Stimulated activated CD4-positive, alpha-beta T cell treated with anti-CD3 and anti-CD28 coated beads, Interleukin-12 subunit alpha, Interleukin-12 subunit beta, amount 100 ng/mL, for 48 hours (primary cell): Measurements from ENCODE around the gene MGAT4A.

Source experiments
- DNase-seq, 3 donors: peaks; one replicate each; pipeline ENCODE4 v3.0.0-alpha.2; 2020; ENCODE audit warnings: low read depth in 2 of 3, low spot score in 1 of 3

Gene MGAT4A

DNA sequence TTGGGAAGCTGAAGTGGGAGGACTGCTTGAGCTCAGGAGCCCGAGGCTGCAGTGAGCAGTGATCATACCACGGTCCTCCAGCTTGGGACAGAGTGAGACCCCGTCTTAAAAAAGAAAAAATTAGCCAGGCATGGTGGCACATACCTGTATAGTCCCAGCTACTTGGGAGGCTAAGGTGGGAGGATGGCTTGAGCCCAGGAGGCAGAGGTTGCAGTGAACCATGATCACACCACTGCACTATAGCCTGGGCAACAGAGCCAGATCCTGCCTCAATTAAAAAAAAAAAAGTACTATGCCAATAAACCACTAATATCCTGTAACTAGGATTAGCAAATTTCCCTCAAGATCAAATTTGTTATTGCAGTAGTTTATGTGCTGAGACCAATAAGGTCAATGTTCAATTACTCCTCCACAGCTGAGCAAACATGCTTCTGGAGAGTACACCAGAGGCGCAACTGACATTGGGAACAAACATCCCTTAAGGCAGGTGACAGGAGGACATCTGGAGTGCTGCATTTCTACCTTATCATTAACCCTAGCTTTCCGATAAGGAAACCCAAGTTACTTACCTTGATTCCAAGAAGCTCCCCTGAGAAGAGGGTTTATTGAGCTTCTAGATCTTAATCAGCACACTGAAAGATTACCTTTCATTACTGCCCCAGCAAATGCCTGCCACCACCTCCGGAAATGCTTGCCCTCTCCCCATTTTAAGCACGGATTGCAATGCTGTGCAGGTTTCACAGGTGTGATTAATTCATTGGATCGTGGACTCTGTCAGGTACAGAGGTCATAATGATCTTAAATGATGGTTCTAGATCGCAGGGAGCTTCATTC lies 26.2 kb downstream of the MGAT4A start:
- no peak for DNase-seq

- no peak for DNase-seq
These were observed 27.2 kb downstream of the MGAT4A start for GRCh38 chr2:98703738-98704137.

DNA sequence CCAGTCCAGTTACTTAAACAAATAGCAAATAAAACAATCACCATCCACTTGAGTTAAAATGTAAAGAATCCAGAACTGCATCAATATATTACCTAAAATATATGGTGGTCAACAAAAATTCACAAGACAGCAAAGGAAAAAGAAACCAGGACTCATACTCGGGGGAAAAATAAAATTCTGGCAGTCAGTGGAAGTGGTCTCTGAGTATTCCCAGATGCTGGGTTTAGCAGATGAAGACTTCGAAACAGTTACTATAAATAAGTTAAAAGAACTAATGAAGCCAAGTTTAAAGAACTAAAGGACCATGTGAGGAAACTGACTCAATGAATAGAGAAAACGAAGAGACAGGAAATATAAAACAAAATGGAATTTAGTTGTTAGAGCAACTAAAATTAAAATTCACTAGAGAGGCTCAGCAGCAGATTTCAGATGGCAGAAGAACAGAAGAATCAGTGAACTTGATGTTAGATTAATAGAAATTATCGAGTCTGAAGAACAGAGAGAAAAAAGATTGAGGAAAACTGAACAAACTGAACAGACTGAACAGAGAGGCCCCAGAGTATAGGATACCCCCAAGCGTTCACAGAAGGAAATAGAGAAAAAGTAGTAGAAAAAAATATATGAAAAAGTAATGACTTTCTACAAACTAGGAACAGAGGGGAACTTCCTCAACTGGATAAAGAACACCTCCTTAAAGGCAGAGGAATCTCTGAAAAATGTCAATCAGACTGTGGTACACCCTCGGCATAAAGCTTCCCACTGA lies 27.9 kb downstream of the MGAT4A start:
- DNase-seq, result no peak

- no peak for DNase-seq
These were observed 28.7 kb downstream of the MGAT4A start for GRCh38 chr2:98702127-98702802.

GRCh38 chr2:98701230-98701629 lies 29.7 kb downstream of the MGAT4A start:
- DNase-seq, result no peak

GRCh38 chr2:98698896-98699295 lies 32.0 kb downstream of the MGAT4A start:
- DNase-seq, result no peak

- no peak for DNase-seq
These were observed 33.1 kb downstream of the MGAT4A start for GRCh38 chr2:98697651-98698337.

GRCh38 chr2:98696200-98696599 lies 34.7 kb downstream of the MGAT4A start:
- DNase-seq, result no peak

DNA sequence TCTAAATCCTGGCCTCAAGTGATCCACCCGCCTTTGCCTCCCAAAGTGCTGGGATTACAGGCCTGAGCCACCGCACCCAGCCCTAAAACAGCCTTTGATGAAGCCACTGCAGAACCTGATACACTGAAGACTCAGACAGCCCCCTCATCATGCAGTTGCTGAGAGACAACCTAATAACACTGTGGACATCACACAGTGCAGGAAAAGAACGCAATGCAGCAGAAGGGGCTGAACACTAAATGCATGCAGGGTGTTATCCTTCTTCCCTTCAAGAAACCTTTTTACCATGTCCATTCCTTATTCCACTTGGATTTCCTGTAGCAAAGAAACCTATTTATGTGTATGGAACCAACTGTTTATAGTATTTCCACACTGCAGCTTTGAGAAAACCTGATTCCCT lies 35.7 kb downstream of the MGAT4A start:
- no peak for DNase-seq

- no peak for DNase-seq
These were observed 37.5 kb downstream of the MGAT4A start for GRCh38 chr2:98693477-98693876.

- no peak for DNase-seq
These were observed 38.6 kb downstream of the MGAT4A start for GRCh38 chr2:98692090-98693054.

DNA sequence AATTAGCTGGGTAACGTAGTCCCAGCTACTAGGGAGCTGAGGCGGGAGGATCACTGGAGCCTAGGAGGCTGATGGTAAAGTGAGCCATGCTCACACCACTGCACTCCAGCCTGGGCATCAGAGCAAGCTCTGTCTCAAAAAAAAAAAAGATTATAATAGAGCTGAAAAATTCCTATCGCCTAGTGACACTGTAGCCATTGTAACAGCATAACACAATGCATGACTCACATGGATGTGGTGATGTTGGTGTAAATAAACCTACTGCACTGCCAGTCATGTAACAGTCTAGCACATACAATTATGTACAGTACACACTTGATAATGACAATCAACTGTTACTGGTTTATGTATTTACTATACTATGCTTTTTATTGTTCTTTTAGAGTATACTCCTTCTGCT lies 39.6 kb downstream of the MGAT4A start:
- DNase-seq, result no peak

DNA sequence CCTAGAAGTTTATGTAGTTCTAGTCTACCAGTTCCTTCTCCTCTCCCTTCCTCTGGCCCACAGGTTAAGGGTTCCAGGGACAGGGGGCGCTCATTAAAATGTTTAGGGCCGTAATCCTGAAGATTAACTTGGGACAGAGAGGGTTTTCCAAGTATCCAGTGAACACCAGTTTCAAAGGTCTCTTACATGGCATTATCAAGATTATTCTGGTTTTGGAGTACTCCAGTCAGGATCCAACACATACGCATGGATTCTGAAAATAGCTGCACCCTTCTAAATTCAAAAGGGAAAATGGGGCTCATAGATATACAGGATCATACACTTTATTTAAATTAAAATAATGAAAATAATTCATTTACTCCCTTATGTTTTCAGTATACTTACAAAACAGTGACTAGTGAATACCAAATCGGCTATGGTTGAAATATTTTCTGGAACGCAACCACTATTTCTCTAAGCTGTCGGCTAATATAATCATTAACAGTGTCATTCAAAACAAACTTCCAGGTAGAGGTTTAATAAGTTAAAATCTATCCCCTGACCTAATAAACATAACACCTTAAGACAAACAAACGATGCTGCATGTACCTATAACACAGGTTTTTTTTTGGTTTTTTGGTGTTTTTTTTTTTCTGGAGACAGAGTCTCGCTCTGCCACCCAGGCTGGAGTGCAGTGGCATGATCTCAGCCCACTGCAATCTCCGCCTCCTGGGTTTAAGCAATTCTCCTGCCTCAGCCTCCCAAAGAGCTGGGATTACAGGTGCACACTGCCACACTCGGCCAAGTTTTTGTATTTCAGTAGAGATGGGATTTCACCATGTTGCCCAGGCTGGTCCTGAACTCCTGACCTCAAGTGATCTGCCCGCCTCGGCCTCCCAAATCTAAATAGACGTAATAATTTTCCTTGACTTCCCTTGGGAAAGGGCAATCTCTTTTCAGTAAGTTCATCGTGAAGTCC lies 44.7 kb downstream of the MGAT4A start:
- no peak for DNase-seq

- no peak for DNase-seq
These were observed 47.2 kb downstream of the MGAT4A start for GRCh38 chr2:98683728-98684127.

DNA sequence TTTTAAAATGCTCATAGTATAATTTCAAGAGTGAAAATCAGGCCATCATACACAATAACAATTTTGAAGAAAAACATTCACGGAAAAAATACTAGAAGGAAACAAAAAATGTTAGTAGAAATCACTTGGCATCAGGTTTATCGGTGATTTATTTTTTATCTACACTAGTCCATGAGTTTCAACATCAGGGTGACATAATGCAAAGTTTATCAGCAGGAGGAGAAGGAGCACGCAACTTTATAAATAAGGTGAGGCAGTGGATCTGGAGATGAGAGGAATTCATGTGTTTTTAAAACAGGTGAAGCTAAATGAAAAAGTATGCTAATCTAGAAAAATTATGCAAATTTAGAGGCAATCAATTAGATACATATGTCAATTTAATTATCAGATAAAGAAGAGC lies 54.2 kb downstream of the MGAT4A start:
- no peak for DNase-seq

DNA sequence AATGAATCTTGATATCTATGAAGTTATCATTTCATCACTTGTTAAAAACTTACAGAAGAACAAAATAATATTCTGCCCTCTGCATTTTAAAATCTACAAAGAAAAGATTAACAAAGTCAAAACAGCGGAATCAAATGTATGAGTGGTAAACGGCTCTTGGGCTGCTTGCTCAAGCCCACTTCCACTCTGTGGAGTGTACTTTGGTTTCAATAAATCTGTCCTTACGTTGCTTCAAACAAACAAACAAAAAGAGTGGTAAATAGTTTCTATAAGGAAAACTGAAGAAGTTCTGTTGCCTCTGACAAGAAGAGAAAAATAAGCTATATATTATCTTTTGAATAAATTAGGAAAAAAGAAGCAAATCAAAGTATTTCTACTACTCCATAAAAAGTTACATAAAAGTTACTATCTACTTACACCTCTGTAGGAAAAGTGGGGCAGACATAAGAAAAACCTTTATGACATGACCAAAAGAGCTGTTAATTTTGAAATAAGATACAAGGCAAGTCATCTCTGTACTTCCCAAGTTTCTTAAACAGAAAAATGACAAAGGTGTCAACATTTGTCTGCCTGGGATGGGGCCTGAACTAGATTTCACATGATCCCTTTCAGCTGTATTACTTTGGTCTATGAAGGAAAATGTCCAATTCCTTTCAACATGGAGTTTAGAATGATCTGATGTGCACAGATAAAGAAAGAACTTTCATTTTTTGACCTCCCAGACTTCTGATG lies 56.5 kb downstream of the MGAT4A start:
- no peak for DNase-seq

DNA sequence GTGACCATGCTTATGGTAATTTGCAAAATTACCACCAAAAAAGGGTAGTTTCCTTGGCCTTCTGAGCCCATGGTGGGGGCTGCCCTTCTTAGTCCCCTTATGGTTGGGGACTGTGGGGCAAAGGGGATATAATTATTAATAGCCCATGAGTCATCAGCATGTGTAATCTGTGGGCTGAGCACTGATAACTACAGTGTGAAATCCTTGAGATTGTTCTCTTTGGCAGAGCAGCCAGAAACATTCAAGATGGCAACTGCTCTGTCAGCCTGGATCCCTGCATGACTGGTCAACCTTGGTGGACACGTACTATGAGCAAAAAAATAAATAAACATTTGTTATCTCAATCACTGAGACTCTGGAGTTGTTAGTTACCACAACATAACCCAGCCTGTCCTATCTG lies 61.3 kb downstream of the MGAT4A start:
- DNase-seq, result no peak

DNA sequence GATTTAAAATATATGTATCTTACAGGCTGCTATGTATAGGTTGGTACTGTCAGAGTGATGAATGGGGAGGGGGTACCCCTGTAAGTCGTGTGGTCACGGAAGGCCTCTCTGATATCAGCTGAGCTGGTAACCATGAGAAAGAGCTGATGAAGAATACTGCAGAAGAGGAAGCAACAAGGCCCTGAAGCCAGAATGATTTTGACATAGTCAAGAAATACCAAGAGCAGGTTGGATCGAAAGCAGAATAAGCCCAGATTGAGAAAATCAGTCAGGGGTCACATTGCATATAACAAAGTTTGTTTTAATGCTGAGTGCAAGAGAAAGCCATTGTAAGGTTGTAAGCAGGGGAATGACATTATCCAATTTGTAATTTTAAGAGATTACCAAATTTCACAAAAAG lies 65.3 kb downstream of the MGAT4A start:
- DNase-seq, result no peak
